HFFc6 (cell line): ENCODE measurements around the gene RNASEL. TPM values are rescaled to one million over a fixed set of nuclear protein-coding genes. Genes with fewer than 3 reads are reported as not detected.

Source experiments
- DNase-seq: peaks from one replicate; pipeline ENCODE4 v3.0.0-alpha.2; 2018
- H3K27ac Mint-ChIP-seq: 2 replicates; pipeline ENCODE4 v1.8.0; 2020; ENCODE audit warnings: mild to moderate bottlenecking, mixed read lengths
- H3K27me3 Mint-ChIP-seq: 2 replicates; pipeline ENCODE4 v1.8.0; 2021; ENCODE audit warnings: mild to moderate bottlenecking, moderate library complexity, mixed read lengths; ENCODE audit not compliant: insufficient read depth
- H3K36me3 Mint-ChIP-seq: 2 replicates; pipeline ENCODE4 v1.8.0; 2021; ENCODE audit warnings: low read depth, mixed read lengths
- H3K4me1 Mint-ChIP-seq: 2 replicates; pipeline ENCODE4 v1.8.0; 2020; ENCODE audit warnings: low read depth, mixed read lengths
- H3K4me3 Mint-ChIP-seq: 2 replicates; pipeline ENCODE4 v1.8.0; 2020; ENCODE audit warnings: mild to moderate bottlenecking, moderate library complexity, mixed read lengths
- H3K9me3 Mint-ChIP-seq: 2 replicates; pipeline ENCODE4 v1.8.0; 2020; ENCODE audit warnings: mild to moderate bottlenecking, mixed read lengths
- CTCF ChIP-seq: fragments of 200-600 bp; sonication (generic); IDR thresholded peaks from 2 replicates; pipeline ENCODE4 v1.5.0; 2021; ENCODE audit warnings: antibody characterized with exemption, mild to moderate bottlenecking
- total RNA-seq, 6 experiments: library from RNA; stranded (reverse); fragmentation: NEBNext Ultra II Directional; extraction: Animal tissue kit (Norgen Biotek cat#: 25700); gene quantifications; 2 replicates in 1 of 6; 3 replicates in 5 of 6; pipeline ENCODE4 v1.2.3, GENCODE V29; 2021

The RNASEL gene
- total RNA-seq, 6 experiments from 2014 or later: 3.6 to 4.1 (median 3.8) TPM

DNA sequence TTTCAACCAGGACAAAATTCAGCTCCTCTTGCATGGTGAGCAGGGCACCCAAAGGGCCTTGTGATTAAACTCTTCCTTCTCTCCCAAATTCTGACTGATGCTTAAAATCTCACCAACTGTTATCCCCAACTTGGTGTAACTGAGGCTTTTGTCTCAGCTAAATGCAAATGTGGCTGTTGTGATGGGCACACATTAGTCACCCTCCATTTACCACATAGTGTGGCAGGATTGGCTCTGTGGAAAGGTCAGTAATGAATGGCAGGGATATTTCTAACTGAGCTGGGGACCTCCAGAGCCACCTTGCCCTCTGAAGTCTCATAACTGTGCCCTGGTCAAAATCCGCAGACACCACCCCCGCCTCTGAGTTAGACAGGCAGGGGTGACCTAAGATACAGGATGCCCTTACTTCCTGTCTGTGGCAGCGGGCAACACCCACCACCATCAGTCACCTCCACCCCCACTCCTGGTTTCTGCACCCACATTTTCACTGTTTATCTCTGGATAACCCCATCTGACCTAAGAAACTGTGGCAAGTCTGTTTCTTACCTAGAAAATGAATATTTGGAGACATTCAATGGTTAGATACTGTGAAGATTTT is 40.5 kb upstream of the RNASEL start:
- H3K27me3 Mint-ChIP-seq: peaks cover 11% of the 10 kb centered on the region
- no peak for TF ChIP-seq CTCF
- no peaks in the 10 kb centered on the region for H3K36me3 Mint-ChIP-seq
- peaks cover 32% of the 10 kb centered on the region for H3K4me1 Mint-ChIP-seq
- no peak overlapping the region for H3K27ac Mint-ChIP-seq
- no peaks in the 10 kb centered on the region for H3K9me3 Mint-ChIP-seq
- H3K4me3 Mint-ChIP-seq: no peak overlapping the region
- DNase-seq: no peak

- peaks cover 11% of the 10 kb centered on the region for H3K27me3 Mint-ChIP-seq
- DNase-seq: no peak
- H3K4me1 Mint-ChIP-seq: peaks cover 32% of the 10 kb centered on the region
- H3K36me3 Mint-ChIP-seq: no peaks in the 10 kb centered on the region
- no peak overlapping the region for H3K4me3 Mint-ChIP-seq
- TF ChIP-seq CTCF: no peak
- no peaks in the 10 kb centered on the region for H3K9me3 Mint-ChIP-seq
- no peak overlapping the region for H3K27ac Mint-ChIP-seq
Observed at GRCh38 chr1:182629080-182629479, 40.0 kb upstream of the RNASEL start.

DNA sequence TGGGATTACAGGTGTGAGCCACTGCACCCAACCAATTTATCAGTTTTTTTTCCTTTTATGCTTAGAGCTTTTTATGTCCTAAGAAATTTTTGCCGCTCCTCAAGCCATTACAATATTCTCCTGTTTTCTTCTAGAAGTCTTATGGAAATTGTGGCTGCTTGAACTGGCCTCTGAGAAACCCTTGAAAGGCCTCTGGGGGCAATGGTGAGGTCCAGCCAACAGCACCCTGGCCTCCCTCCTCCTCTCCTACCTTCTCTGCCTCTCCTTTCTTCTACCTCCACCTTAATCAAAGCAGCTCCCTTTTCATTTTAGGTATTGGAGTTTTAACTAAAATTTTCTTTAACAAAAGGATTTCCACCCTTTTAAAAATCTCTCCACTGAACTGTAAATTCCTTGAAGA is 39.6 kb upstream of the RNASEL start:
- no peaks in the 10 kb centered on the region for H3K36me3 Mint-ChIP-seq
- H3K9me3 Mint-ChIP-seq: no peaks in the 10 kb centered on the region
- H3K4me3 Mint-ChIP-seq: no peak overlapping the region
- no peak for TF ChIP-seq CTCF
- no peak for DNase-seq
- peaks cover 11% of the 10 kb centered on the region for H3K27me3 Mint-ChIP-seq
- H3K4me1 Mint-ChIP-seq: peaks cover 32% of the 10 kb centered on the region
- no peak overlapping the region for H3K27ac Mint-ChIP-seq

- peaks cover 32% of the 10 kb centered on the region for H3K4me1 Mint-ChIP-seq
- no peak overlapping the region for H3K4me3 Mint-ChIP-seq
- DNase-seq: no peak
- no peak for TF ChIP-seq CTCF
- peaks cover 11% of the 10 kb centered on the region for H3K27me3 Mint-ChIP-seq
- no peak overlapping the region for H3K27ac Mint-ChIP-seq
- H3K9me3 Mint-ChIP-seq: no peaks in the 10 kb centered on the region
- H3K36me3 Mint-ChIP-seq: no peaks in the 10 kb centered on the region
Observed at GRCh38 chr1:182627622-182628021, 38.6 kb upstream of the RNASEL start.

- no peak overlapping the region for H3K4me3 Mint-ChIP-seq
- H3K36me3 Mint-ChIP-seq: no peaks in the 10 kb centered on the region
- H3K27me3 Mint-ChIP-seq: peaks cover 10% of the 10 kb centered on the region
- no peaks in the 10 kb centered on the region for H3K9me3 Mint-ChIP-seq
- no peak for TF ChIP-seq CTCF
- no peak overlapping the region for H3K27ac Mint-ChIP-seq
- H3K4me1 Mint-ChIP-seq: peaks cover 32% of the 10 kb centered on the region
- no peak for DNase-seq
Observed at GRCh38 chr1:182626527-182626926, 37.5 kb upstream of the RNASEL start.
